GM21447 (cell line): ENCODE measurements around the gene PLA2G4E.

ENCODE experiments used
- ATAC-seq: cut with Tn5 transposase; IDR thresholded peaks from one replicate; pipeline ENCODE4 v1.9.1; 2021; ENCODE audit not compliant: unreplicated experiment

The PLA2G4E gene

GRCh38 chr15:41979493-41980266 lies 41.2 kb downstream of the PLA2G4E start:
- ATAC-seq, result no peak

GRCh38 chr15:41978534-41978933 lies 42.3 kb downstream of the PLA2G4E start:
- ATAC-seq, result no peak

GRCh38 chr15:41977757-41978383 lies 43.0 kb downstream of the PLA2G4E start:
- no peak for ATAC-seq

GRCh38 chr15:41975669-41976068 lies 45.2 kb downstream of the PLA2G4E start:
- no peak for ATAC-seq

GRCh38 chr15:41974041-41974440 lies 46.8 kb downstream of the PLA2G4E start:
- no peak for ATAC-seq

- peak; percentile 75 for ATAC-seq
Observed at GRCh38 chr15:41972253-41973242, 48.3 kb downstream of the PLA2G4E start, which contains the start of gene EHD4. EHD4 (minus strand) TSS chr15:41972557; CDS start chr15:41972494, 63 bp downstream.

- ATAC-seq, result peak; percentile 16
Observed at GRCh38 chr15:41971895-41972252, 49.0 kb downstream of the PLA2G4E start.

- peak; percentile 44 for ATAC-seq
Observed at GRCh38 chr15:41971089-41971894, 49.5 kb downstream of the PLA2G4E start.

- ATAC-seq, result no peak
Observed at GRCh38 chr15:41970456-41970855, 50.4 kb downstream of the PLA2G4E start.

GRCh38 chr15:41969851-41970431 lies 50.9 kb downstream of the PLA2G4E start:
- ATAC-seq, result no peak

GRCh38 chr15:41968701-41969100 lies 52.1 kb downstream of the PLA2G4E start:
- ATAC-seq, result no peak

- no peak for ATAC-seq
Observed at GRCh38 chr15:41967506-41968206, 53.2 kb downstream of the PLA2G4E start.

GRCh38 chr15:41966920-41967465 lies 53.8 kb downstream of the PLA2G4E start:
- ATAC-seq, result no peak

GRCh38 chr15:41966414-41966812 lies 54.4 kb downstream of the PLA2G4E start:
- no peak for ATAC-seq

GRCh38 chr15:41965441-41966413 lies 55.1 kb downstream of the PLA2G4E start:
- ATAC-seq, result no peak

- no peak for ATAC-seq
Observed at GRCh38 chr15:41961595-41962202, 59.1 kb downstream of the PLA2G4E start.

- ATAC-seq, result no peak
Observed at GRCh38 chr15:41961001-41961518, 59.8 kb downstream of the PLA2G4E start.
